Stimulated activated CD4-positive, alpha-beta T cell treated with anti-CD3 and anti-CD28 coated beads, Interleukin-2, amount 100 ng/mL, for 4 hours (primary cell): ENCODE measurements around the gene TMEM254.
"Not testable (repeated sequence)": the region's sequence is repeated elsewhere in the genome, so short reads cannot be mapped to it uniquely, and the experiment has no call there.

Experiments
- DNase-seq: peaks from one replicate; pipeline ENCODE4 v3.0.0-alpha.2; 2020; ENCODE audit warnings: low read depth

Gene TMEM254

GRCh38 chr10:80077869-80078447 lies 507 bp upstream of the TMEM254 start:
- no peak for DNase-seq

GRCh38 chr10:80079312-80079719 lies 851 bp downstream of the TMEM254 start:
- no peak for DNase-seq

- no peak for DNase-seq
Observed at GRCh38 chr10:80081026-80081425, 2.6 kb downstream of the TMEM254 start.

- DNase-seq, result no peak
Observed at GRCh38 chr10:80081801-80082750, 3.6 kb downstream of the TMEM254 start.

- DNase-seq, result no peak
Observed at GRCh38 chr10:80090121-80090520, 11.7 kb downstream of the TMEM254 start.

GRCh38 chr10:80094231-80094630 lies 15.8 kb downstream of the TMEM254 start:
- no peak for DNase-seq

GRCh38 chr10:80098272-80098671 lies 19.8 kb downstream of the TMEM254 start:
- not testable (repeated sequence) for DNase-seq

- not testable (repeated sequence) for DNase-seq
Observed at GRCh38 chr10:80099295-80099694, 20.8 kb downstream of the TMEM254 start.

GRCh38 chr10:80100116-80100515 lies 21.7 kb downstream of the TMEM254 start:
- DNase-seq, result no peak

- no peak for DNase-seq
Observed at GRCh38 chr10:80100861-80101695, 22.6 kb downstream of the TMEM254 start.

GRCh38 chr10:80104066-80104926 lies 25.8 kb downstream of the TMEM254 start:
- DNase-seq, result no peak

GRCh38 chr10:80108576-80109239 lies 30.2 kb downstream of the TMEM254 start:
- no peak for DNase-seq

GRCh38 chr10:80110986-80111385 lies 32.5 kb downstream of the TMEM254 start:
- no peak for DNase-seq

- DNase-seq, result no peak
Observed at GRCh38 chr10:80118669-80119068, 40.2 kb downstream of the TMEM254 start.

GRCh38 chr10:80122110-80122710 lies 43.7 kb downstream of the TMEM254 start:
- DNase-seq, result no peak

GRCh38 chr10:80122746-80123145 lies 44.3 kb downstream of the TMEM254 start:
- no peak for DNase-seq

GRCh38 chr10:80126876-80127275 lies 48.4 kb downstream of the TMEM254 start:
- no peak for DNase-seq

- no peak for DNase-seq
Observed at GRCh38 chr10:80131499-80131901, 53.0 kb downstream of the TMEM254 start.

GRCh38 chr10:80132299-80133139 lies 54.1 kb downstream of the TMEM254 start, which contains the start of gene PLAC9:
Gene PLAC9 (plus strand): TSS chr10:80132730. CDS start chr10:80132763, 33 bp downstream.
- DNase-seq, result no peak
